Heart left ventricle (tissue), 16 donors: ENCODE results near the gene STPG4. TPM values are rescaled to one million over a fixed set of nuclear protein-coding genes. Genes with fewer than 3 reads are reported as not detected.

Source experiments
- ATAC-seq, 4 donors: fragments of 200-7000 bp; cut with Tn5 transposase; one replicate each; pipeline ENCODE4 v1.9.1; 2020 to 2022; ENCODE audit warnings: moderate library complexity in 4 of 4, mild to moderate bottlenecking in 3 of 4, moderate number of reproducible peaks in 1 of 4
- DNase-seq, 5 donors: peaks; one replicate each; pipeline ENCODE4 v3.0.0-alpha.2; 2020
- H3K27ac ChIP-seq, 12 donors: fragments of 200-600 bp; sonication (generic) in 4 of 12; one replicate each; pipeline versions ENCODE4 v1.5.0 to v1.8.0; 2016 to 2022; ENCODE audit warnings: mild to moderate bottlenecking in 2 of 12
- H3K27me3 ChIP-seq, 9 donors: fragments of 200-600 bp; sonication (generic) in 2 of 9; one replicate each; pipeline versions ENCODE4 v1.5.1 to v1.8.0; 2016 to 2022; ENCODE audit warnings: mild to moderate bottlenecking in 3 of 9
- H3K36me3 ChIP-seq, 9 donors: fragments of 200-600 bp; sonication (generic) in 2 of 9; one replicate each; pipeline versions ENCODE4 v1.5.0 to v1.8.0; 2018 to 2022; ENCODE audit warnings: mild to moderate bottlenecking in 2 of 9
- H3K4me1 ChIP-seq, 12 donors: fragments of 200-600 bp; sonication (generic) in 4 of 12; one replicate each; pipeline versions ENCODE4 v1.5.0 to v1.8.0; 2016 to 2022; ENCODE audit warnings: mild to moderate bottlenecking in 3 of 12
- H3K4me3 ChIP-seq, 12 donors: fragments of 200-600 bp; sonication (generic) in 4 of 12; one replicate each; pipeline versions ENCODE4 v1.5.0 to v1.8.0; 2017 to 2022; ENCODE audit warnings: mild to moderate bottlenecking in 9 of 12, moderate library complexity in 4 of 12
- H3K9me3 ChIP-seq, 12 donors: fragments of 200-600 bp; sonication (generic) in 4 of 12; one replicate each; pipeline versions ENCODE4 v1.5.0 to v1.8.0; 2016 to 2022; ENCODE audit warnings: mild to moderate bottlenecking in 1 of 12
- CTCF ChIP-seq, 12 donors: fragments of 200-600 bp; sonication (generic) in 4 of 12; IDR thresholded peaks; one replicate each; pipeline versions ENCODE4 v1.5.0 to v1.8.0; 2018 to 2022; ENCODE audit warnings: antibody characterized with exemption in 12 of 12, mild to moderate bottlenecking in 5 of 12
- POLR2A ChIP-seq, 2 donors: fragments of 450-650 bp; IDR thresholded peaks; one replicate each; pipeline ENCODE4 v1.6.1; 2017; ENCODE audit warnings: antibody characterized with exemption in 2 of 2, mild to moderate bottlenecking in 2 of 2, moderate library complexity in 2 of 2
- WGBS, 4 donors: extraction: QIAGEN DNeasy Blood & Tissue Kit in 2 of 4; methylation state at CpG; one replicate each; pipeline versions ENCODE4 v1.1.5 to v1.1.7; 2013 to 2018; 5-methylcytosine and 5-hydroxymethylcytosine counted together
- intact Hi-C, 10 donors: fragments of 100-400 bp; cut with DNase I; formaldehyde crosslinking; loops; one replicate each; pipeline versions ENCODE4 v1.11.1 to v1.14.2; 2022
- polyA plus RNA-seq, 2 donors: library from polyadenylated mRNA; stranded (reverse); fragments of 200-250 nt; gene quantifications; one replicate each; pipeline ENCODE4 v1.2.3, GENCODE V29; 2013
- total RNA-seq, 9 donors: library from RNA; depleted of rRNA in 2 of 9; stranded (reverse); fragments of >200 nt in 2 of 9; fragmentation: NEBNext Ultra II Directional in 3 of 9; extraction: Animal tissue kit (Norgen Biotek cat#: 25700) in 3 of 9; gene quantifications; one replicate each; pipeline versions ENCODE4 v1.1.0 to v1.2.4, GENCODE V29; 2016 to 2023
- donor health status: ischemic (EF 13 %, LVEDD 7.1; RV severe dilation, severe dysfunction).
- donor health status: healthy with polysubstance abuse.
- donor health status: DM: no; HTN: yes; CAD: no.
- donor health status: DM: no; HTN: no; CAD: no.
- donor health status: ischemic (EF 25% LVEDD 6.9; RV normal size, moderate dysfunction).
- donor health status: ischemic (EF 25% LVEDD 5.7; RV mildly dilated, moderate dysfunction).
- donor health status: healthy.
- donor health status: DM: yes; HTN: yes; CAD: no.
- donor health status: ischemic (EF 35%, LVEDD 5.7; RV mildly dilated, moderate dysfunction).
- donor health status: nonischemic (EF 11% LVEDD 7.7; RV severe dilation, severe dysfunction).
- donor health status: DM: yes; HTN: yes; CAD: no.
- donor health status: PGD.
- donor health status: ischemic (EF 29% LVEDD 5.4; RV normal size, mild dysfunction).
- donor health status: nonischemic (EF 23%, LVEDD 6.1; RV moderate dilation, normal function).

STPG4 gene
- total and polyA plus RNA-seq, 11 donors, result 0.52 TPM; not detected in 10

GRCh38 chr2:47043142-47043890 lies 111.8 kb downstream of the STPG4 start:
- peaks cover 12 to 67% (median 51%) of the 10 kb centered on the region in 12 donors for H3K4me1 ChIP-seq
- no peaks in the 10 kb centered on the region for H3K9me3 ChIP-seq
- H3K27ac ChIP-seq, result peak overlapping the region; percentile 31 to 89 (median 79)
- H3K4me3 ChIP-seq, result no peak overlapping the region
- DNase-seq (peak in 4 of 5 donors; percentile 73 to 81 (median 77)), ATAC-seq (peak; percentile 53 to 76 (median 73))
- intact Hi-C loops, result no loop called here
- 28 to 44% (median 32%) methylated on average over 8 of the region's 8 CpGs for WGBS, 4 donors
- no peaks in the 10 kb centered on the region for H3K27me3 ChIP-seq
- H3K36me3 ChIP-seq, result peaks cover 0 to 46% (median 13%) of the 10 kb centered on the region in 9 donors
- TF ChIP-seq CTCF (IDR thresholded peaks at IDR 0.05) (peak in 3 of 12 donors; percentile 7 to 35 (median 10)), POLR2A (IDR thresholded peaks at IDR 0.05) (no peak)

- 84 to 87% (median 86%) methylated on average over 11 of the region's 11 CpGs for WGBS, 4 donors
- Histone ChIP-seq H3K4me1 (peaks cover 12 to 71% (median 51%) of the 10 kb centered on the region in 12 donors), H3K27me3 (no peaks in the 10 kb centered on the region), H3K4me3 (no peak overlapping the region), H3K36me3 (peaks cover 0 to 41% (median 5%) of the 10 kb centered on the region in 9 donors), H3K27ac (peak overlapping the region in 11 of 12 donors; percentile 69 to 89 (median 81)), H3K9me3 (no peaks in the 10 kb centered on the region)
- TF ChIP-seq CTCF (IDR thresholded peaks at IDR 0.05) (no peak), POLR2A (IDR thresholded peaks at IDR 0.05) (no peak)
- intact Hi-C loops, result no loop called here
- no peak for DNase-seq
- no peak for ATAC-seq
These were observed 113.0 kb downstream of the STPG4 start for GRCh38 chr2:47041891-47042684.

- peaks cover 0 to 31% (median 2%) of the 10 kb centered on the region in 9 donors for H3K36me3 ChIP-seq
- no peaks in the 10 kb centered on the region for H3K27me3 ChIP-seq
- 24 to 61% (median 39%) methylated on average over 8 of the region's 8 CpGs for WGBS, 4 donors
- H3K4me3 ChIP-seq, result no peak overlapping the region
- no peaks in the 10 kb centered on the region for H3K9me3 ChIP-seq
- DNase-seq (peak; percentile 66 to 83 (median 79)), ATAC-seq (peak; percentile 77 to 88 (median 81))
- peaks cover 12 to 80% (median 53%) of the 10 kb centered on the region in 12 donors for H3K4me1 ChIP-seq
- peak overlapping the region; percentile 22 to 86 (median 80) for H3K27ac ChIP-seq
- TF ChIP-seq CTCF (IDR thresholded peaks at IDR 0.05) (no peak), POLR2A (IDR thresholded peaks at IDR 0.05) (no peak)
- intact Hi-C loops, result no loop called here
These were observed 114.0 kb downstream of the STPG4 start for GRCh38 chr2:47041063-47041462.

- H3K27me3 ChIP-seq, result no peaks in the 10 kb centered on the region
- H3K4me1 ChIP-seq, result peaks cover 12 to 84% (median 56%) of the 10 kb centered on the region in 12 donors
- WGBS, 4 donors, result 77 to 87% (median 79%) methylated on average over 9 to 10 of the region's 10 CpGs
- ATAC-seq (no peak), DNase-seq (no peak)
- intact Hi-C loops, result no loop called here
- no peak overlapping the region for H3K4me3 ChIP-seq
- H3K36me3 ChIP-seq, result peaks cover 0 to 27% (median 0%) of the 10 kb centered on the region in 9 donors
- H3K9me3 ChIP-seq, result no peaks in the 10 kb centered on the region
- no peak for TF ChIP-seq POLR2A (IDR thresholded peaks at IDR 0.05)
- TF ChIP-seq CTCF (IDR thresholded peaks at IDR 0.05), result no peak
- peak overlapping the region; percentile 22 to 86 (median 80) for H3K27ac ChIP-seq
These were observed 114.5 kb downstream of the STPG4 start for GRCh38 chr2:47040651-47041050.
